AG10803 (cell line): ENCODE measurements around the gene CAND1.

Experiments used
- DNase-seq: peaks from one replicate; pipeline ENCODE4 v3.0.0; 2010; ENCODE audit warnings: low read depth
- H3K4me3 ChIP-seq: 2 replicates; pipeline ENCODE4 v1.5.1; 2011; ENCODE audit warnings: mild to moderate bottlenecking, low read length, control low read depth
- TF ChIP-seq, protein P1 (sequence below): conservative IDR thresholded peaks from 2 replicates; pipeline ENCODE4 v1.5.1; 2011; ENCODE audit warnings: mild to moderate bottlenecking, low read length, control low read depth, inconsistent platforms

The CAND1 gene

DNA sequence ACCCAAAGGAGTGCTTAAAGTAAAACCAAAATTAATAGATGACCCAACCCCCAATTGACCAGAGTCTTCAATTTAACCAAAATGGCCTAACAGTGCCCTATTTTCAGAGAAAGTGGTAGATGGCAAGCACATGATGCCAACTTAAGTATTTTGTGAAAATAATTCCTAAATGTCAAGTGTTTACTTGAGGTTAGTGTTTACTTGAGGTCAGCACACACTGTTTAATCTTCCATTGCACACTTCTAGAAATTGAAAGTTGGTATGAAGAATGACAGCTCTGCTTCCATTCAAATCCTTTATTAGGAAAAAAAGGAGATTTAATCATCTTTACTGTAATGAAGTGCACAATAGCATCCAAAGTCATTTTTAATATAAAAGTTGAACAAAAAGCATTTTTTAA, 25.9 kb upstream of the CAND1 start:
- no peak for DNase-seq
- H3K4me3 ChIP-seq: no peak overlapping the region
- TF ChIP-seq, protein P1, sequence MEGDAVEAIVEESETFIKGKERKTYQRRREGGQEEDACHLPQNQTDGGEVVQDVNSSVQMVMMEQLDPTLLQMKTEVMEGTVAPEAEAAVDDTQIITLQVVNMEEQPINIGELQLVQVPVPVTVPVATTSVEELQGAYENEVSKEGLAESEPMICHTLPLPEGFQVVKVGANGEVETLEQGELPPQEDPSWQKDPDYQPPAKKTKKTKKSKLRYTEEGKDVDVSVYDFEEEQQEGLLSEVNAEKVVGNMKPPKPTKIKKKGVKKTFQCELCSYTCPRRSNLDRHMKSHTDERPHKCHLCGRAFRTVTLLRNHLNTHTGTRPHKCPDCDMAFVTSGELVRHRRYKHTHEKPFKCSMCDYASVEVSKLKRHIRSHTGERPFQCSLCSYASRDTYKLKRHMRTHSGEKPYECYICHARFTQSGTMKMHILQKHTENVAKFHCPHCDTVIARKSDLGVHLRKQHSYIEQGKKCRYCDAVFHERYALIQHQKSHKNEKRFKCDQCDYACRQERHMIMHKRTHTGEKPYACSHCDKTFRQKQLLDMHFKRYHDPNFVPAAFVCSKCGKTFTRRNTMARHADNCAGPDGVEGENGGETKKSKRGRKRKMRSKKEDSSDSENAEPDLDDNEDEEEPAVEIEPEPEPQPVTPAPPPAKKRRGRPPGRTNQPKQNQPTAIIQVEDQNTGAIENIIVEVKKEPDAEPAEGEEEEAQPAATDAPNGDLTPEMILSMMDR: no peak

- H3K4me3 ChIP-seq: no peak overlapping the region
- TF ChIP-seq, protein P1: no peak
- no peak for DNase-seq
Measured at GRCh38 chr12:67245571-67245970, 23.6 kb upstream of the CAND1 start.

GRCh38 chr12:67251012-67251411, 18.1 kb upstream of the CAND1 start:
- TF ChIP-seq, protein P1: no peak
- DNase-seq: no peak
- H3K4me3 ChIP-seq: no peak overlapping the region

GRCh38 chr12:67254372-67255026, 14.7 kb upstream of the CAND1 start:
- TF ChIP-seq, protein P1: no peak
- no peak overlapping the region for H3K4me3 ChIP-seq
- no peak for DNase-seq

DNA sequence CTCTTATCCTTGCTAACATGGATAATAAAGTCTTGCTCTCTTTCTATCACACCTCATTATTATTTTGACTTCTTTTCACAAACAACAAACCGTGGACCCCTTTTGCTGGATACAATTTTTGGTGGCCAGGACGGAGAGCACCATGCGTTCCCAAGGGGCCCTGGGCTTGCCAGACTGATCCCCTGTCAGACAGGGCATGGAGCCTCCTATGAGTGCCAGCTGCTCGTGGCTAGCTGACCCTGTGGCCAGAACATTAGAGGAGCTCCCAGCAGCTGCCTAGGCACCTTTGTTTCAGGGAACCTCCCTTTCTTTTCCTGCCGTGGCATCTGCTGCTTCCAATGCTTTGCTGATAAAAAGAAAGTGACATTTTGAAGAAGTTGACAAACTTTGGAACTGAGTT, 12.5 kb upstream of the CAND1 start:
- no peak for DNase-seq
- TF ChIP-seq, protein P1: no peak
- no peak overlapping the region for H3K4me3 ChIP-seq

GRCh38 chr12:67263471-67263870, 5.7 kb upstream of the CAND1 start:
- DNase-seq: no peak
- TF ChIP-seq, protein P1: no peak
- H3K4me3 ChIP-seq: no peak overlapping the region

- peak overlapping the region; percentile 93 for H3K4me3 ChIP-seq
- TF ChIP-seq, protein P1: no peak
- peak; percentile 99 for DNase-seq
Measured at GRCh38 chr12:67268335-67268895, 743 bp upstream of the CAND1 start.
